Suprapubic skin (tissue), 4 donors: ENCODE results near the gene SYNDIG1. TPM values are rescaled to one million over a fixed set of nuclear protein-coding genes. Genes with fewer than 3 reads are reported as not detected.

Experiments
- DNase-seq, 2 donors: peaks; one replicate each; pipeline ENCODE4 v3.0.0-alpha.2; 2019; ENCODE audit warnings: low spot score in 2 of 2
- H3K27ac ChIP-seq: fragments of 200-600 bp; sonication (generic); one replicate; pipeline ENCODE4 v1.5.1; 2019
- H3K27me3 ChIP-seq: fragments of 200-600 bp; sonication (generic); one replicate; pipeline ENCODE4 v1.5.1; 2019
- H3K36me3 ChIP-seq: fragments of 200-600 bp; sonication (generic); one replicate; pipeline ENCODE4 v1.5.1; 2019
- H3K4me1 ChIP-seq: fragments of 200-600 bp; sonication (generic); one replicate; pipeline ENCODE4 v1.5.1; 2019
- H3K4me3 ChIP-seq: fragments of 200-600 bp; sonication (generic); one replicate; pipeline ENCODE4 v1.5.1; 2019; ENCODE audit warnings: mild to moderate bottlenecking
- H3K9me3 ChIP-seq: fragments of 200-600 bp; sonication (generic); one replicate; pipeline ENCODE4 v1.5.1; 2019
- CTCF ChIP-seq, 2 donors: fragments of 200-600 bp in 1 of 2; fragments of 450-650 bp in 1 of 2; sonication (generic) in 1 of 2; IDR thresholded peaks; one replicate each; pipeline ENCODE4 v1.5.1; 2016 to 2019; ENCODE audit warnings: antibody characterized with exemption in 2 of 2, mild to moderate bottlenecking in 1 of 2, moderate library complexity in 1 of 2
- EP300 ChIP-seq: sonication (generic); formaldehyde crosslinking; IDR thresholded peaks from one replicate; pipeline ENCODE4 v1.6.1; 2017; ENCODE audit warnings: antibody characterized with exemption
- POLR2A ChIP-seq, 2 donors: fragments of 450-650 bp; IDR thresholded peaks; one replicate each; pipeline ENCODE4 v1.6.1; 2017; ENCODE audit warnings: antibody characterized with exemption in 2 of 2, mild to moderate bottlenecking in 2 of 2, moderate library complexity in 2 of 2
- POLR2AphosphoS5 ChIP-seq, 3 donors: sonication (generic); formaldehyde crosslinking; IDR thresholded peaks; one replicate each; pipeline ENCODE4 v1.6.1; 2017; ENCODE audit warnings: antibody characterized with exemption in 3 of 3
- WGBS: methylation state at CpG from one replicate; pipeline ENCODE4 v1.1.5; 2018; 5-methylcytosine and 5-hydroxymethylcytosine counted together
- total RNA-seq, 4 donors: library from RNA; depleted of rRNA; stranded (reverse); fragments of >200 nt; gene quantifications; one replicate each; pipeline ENCODE4 v1.1.0, GENCODE V29; 2016

Gene SYNDIG1
- total RNA-seq, 4 donors from 2014 or later = not detected

GRCh38 chr20:24493181-24493580, 23.8 kb downstream of the SYNDIG1 start:
- H3K9me3 ChIP-seq = no peaks in the 10 kb centered on the region
- no peak for TF ChIP-seq CTCF (IDR thresholded peaks at IDR 0.05)
- no peaks in the 10 kb centered on the region for H3K36me3 ChIP-seq
- H3K27ac ChIP-seq = no peak overlapping the region
- no peaks in the 10 kb centered on the region for H3K27me3 ChIP-seq
- H3K4me1 ChIP-seq = no peaks in the 10 kb centered on the region
- H3K4me3 ChIP-seq = no peak overlapping the region
- no peak for DNase-seq
- 91% methylated on average over 4 of the region's 4 CpGs for WGBS

GRCh38 chr20:24493661-24494459, 24.4 kb downstream of the SYNDIG1 start:
- Histone ChIP-seq H3K4me3 (no peak overlapping the region), H3K9me3 (no peaks in the 10 kb centered on the region), H3K4me1 (no peaks in the 10 kb centered on the region), H3K27me3 (no peaks in the 10 kb centered on the region), H3K36me3 (no peaks in the 10 kb centered on the region), H3K27ac (no peak overlapping the region)
- no peak for DNase-seq
- 79% methylated on average over 23 of the region's 23 CpGs for WGBS
- TF ChIP-seq POLR2AphosphoS5 (IDR thresholded peaks at IDR 0.05) (no peak), EP300 (no peak), POLR2A (IDR thresholded peaks at IDR 0.05) (no peak), CTCF (IDR thresholded peaks at IDR 0.05) (no peak)

- no peak overlapping the region for H3K4me3 ChIP-seq
- no peak for DNase-seq
- no peak overlapping the region for H3K27ac ChIP-seq
- no peaks in the 10 kb centered on the region for H3K27me3 ChIP-seq
- TF ChIP-seq POLR2AphosphoS5 (IDR thresholded peaks at IDR 0.05) (no peak), CTCF (IDR thresholded peaks at IDR 0.05) (no peak), EP300 (no peak), POLR2A (IDR thresholded peaks at IDR 0.05) (no peak)
- WGBS = 86% methylated on average over 7 of the region's 7 CpGs
- H3K4me1 ChIP-seq = no peaks in the 10 kb centered on the region
- H3K9me3 ChIP-seq = no peaks in the 10 kb centered on the region
- H3K36me3 ChIP-seq = no peaks in the 10 kb centered on the region
These were observed 25.1 kb downstream of the SYNDIG1 start for GRCh38 chr20:24494460-24494920.

- 87% methylated on average over 8 of the region's 8 CpGs for WGBS
- H3K4me3 ChIP-seq = no peak overlapping the region
- H3K27me3 ChIP-seq = no peaks in the 10 kb centered on the region
- no peaks in the 10 kb centered on the region for H3K36me3 ChIP-seq
- no peak for TF ChIP-seq POLR2AphosphoS5 (IDR thresholded peaks at IDR 0.05)
- TF ChIP-seq POLR2A (IDR thresholded peaks at IDR 0.05) = no peak
- no peak for TF ChIP-seq CTCF (IDR thresholded peaks at IDR 0.05)
- TF ChIP-seq EP300 = no peak
- no peaks in the 10 kb centered on the region for H3K9me3 ChIP-seq
- H3K4me1 ChIP-seq = no peaks in the 10 kb centered on the region
- no peak for DNase-seq
- H3K27ac ChIP-seq = no peak overlapping the region
These were observed 25.8 kb downstream of the SYNDIG1 start for GRCh38 chr20:24495266-24495665.

DNA sequence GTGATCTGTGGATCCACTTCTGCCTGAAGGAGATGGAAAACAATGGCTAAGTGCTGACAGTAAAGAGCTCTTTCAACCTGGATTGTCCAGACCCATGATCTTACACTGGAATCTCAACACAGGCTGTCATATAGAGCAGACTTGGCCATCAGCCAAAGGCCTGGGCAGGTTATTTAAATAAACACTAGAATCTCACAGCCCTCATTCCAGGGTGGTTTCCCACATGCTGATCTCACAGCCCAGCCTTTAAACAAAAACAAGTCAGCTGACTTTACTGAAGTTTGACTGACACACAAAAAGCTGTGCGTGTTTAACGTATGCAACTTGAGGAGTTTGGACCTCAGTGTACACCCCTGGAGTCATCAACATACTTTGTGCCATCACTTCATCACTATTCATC, 28.4 kb downstream of the SYNDIG1 start:
- TF ChIP-seq CTCF (IDR thresholded peaks at IDR 0.05) = no peak
- TF ChIP-seq EP300 = no peak
- TF ChIP-seq POLR2AphosphoS5 (IDR thresholded peaks at IDR 0.05) = no peak
- no peak for TF ChIP-seq POLR2A (IDR thresholded peaks at IDR 0.05)
- DNase-seq = no peak
- whole genome bisulfite sequencing = 60% methylated on average over 2 of the region's 2 CpGs
- Histone ChIP-seq H3K36me3 (no peaks in the 10 kb centered on the region), H3K9me3 (no peaks in the 10 kb centered on the region), H3K4me3 (no peak overlapping the region), H3K27me3 (no peaks in the 10 kb centered on the region), H3K27ac (no peak overlapping the region), H3K4me1 (no peaks in the 10 kb centered on the region)
